Lower leg skin (tissue), 3 donors: ENCODE results near the gene GLYATL3.

Experiments
- POLR2A ChIP-seq, 2 donors: fragments of 450-650 bp; IDR thresholded peaks; one replicate each; pipeline ENCODE4 v1.6.1; 2016 to 2017; ENCODE audit warnings: antibody characterized with exemption in 2 of 2, mild to moderate bottlenecking in 1 of 2, moderate library complexity in 1 of 2
- TF ChIP-seq, protein P1 (sequence below), 3 donors: fragments of 450-650 bp; IDR thresholded peaks; one replicate each; pipeline ENCODE4 v1.5.1; 2016; ENCODE audit warnings: antibody characterized with exemption in 3 of 3, mild to moderate bottlenecking in 3 of 3, moderate library complexity in 2 of 3

DNA sequence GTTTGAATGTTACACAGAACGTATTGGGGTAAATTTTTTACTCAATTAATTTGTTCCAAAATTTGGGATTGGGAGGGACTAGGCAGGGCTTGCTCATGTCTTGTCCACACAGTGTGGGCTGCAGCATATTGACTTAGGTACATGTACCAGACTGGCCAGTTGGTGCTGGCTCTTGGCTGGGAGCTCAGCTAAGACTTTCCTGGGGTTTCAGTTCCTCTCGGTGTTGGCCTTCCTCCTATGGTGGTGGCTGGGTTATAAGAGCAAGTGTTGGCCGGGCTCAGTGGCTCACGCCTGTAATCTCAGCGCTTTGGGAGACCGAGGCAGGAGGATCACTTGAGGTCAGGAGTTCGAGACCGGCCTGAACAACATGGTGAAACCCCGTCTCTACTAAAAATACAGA lies 31.7 kb upstream of the GLYATL3 start:
- TF ChIP-seq POLR2A (IDR thresholded peaks at IDR 0.05) = no peak
- TF ChIP-seq, protein P1, sequence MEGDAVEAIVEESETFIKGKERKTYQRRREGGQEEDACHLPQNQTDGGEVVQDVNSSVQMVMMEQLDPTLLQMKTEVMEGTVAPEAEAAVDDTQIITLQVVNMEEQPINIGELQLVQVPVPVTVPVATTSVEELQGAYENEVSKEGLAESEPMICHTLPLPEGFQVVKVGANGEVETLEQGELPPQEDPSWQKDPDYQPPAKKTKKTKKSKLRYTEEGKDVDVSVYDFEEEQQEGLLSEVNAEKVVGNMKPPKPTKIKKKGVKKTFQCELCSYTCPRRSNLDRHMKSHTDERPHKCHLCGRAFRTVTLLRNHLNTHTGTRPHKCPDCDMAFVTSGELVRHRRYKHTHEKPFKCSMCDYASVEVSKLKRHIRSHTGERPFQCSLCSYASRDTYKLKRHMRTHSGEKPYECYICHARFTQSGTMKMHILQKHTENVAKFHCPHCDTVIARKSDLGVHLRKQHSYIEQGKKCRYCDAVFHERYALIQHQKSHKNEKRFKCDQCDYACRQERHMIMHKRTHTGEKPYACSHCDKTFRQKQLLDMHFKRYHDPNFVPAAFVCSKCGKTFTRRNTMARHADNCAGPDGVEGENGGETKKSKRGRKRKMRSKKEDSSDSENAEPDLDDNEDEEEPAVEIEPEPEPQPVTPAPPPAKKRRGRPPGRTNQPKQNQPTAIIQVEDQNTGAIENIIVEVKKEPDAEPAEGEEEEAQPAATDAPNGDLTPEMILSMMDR (IDR thresholded peaks at IDR 0.05) = no peak
